Raji (cell line): ENCODE results near the gene CD84.

Source experiments
- POLR2A ChIP-seq: IDR thresholded peaks from 2 replicates; pipeline ENCODE4 v1.6.1; 2011; ENCODE audit warnings: low read depth, low read length, control low read depth; ENCODE audit not compliant: insufficient read depth

CD84 gene

DNA sequence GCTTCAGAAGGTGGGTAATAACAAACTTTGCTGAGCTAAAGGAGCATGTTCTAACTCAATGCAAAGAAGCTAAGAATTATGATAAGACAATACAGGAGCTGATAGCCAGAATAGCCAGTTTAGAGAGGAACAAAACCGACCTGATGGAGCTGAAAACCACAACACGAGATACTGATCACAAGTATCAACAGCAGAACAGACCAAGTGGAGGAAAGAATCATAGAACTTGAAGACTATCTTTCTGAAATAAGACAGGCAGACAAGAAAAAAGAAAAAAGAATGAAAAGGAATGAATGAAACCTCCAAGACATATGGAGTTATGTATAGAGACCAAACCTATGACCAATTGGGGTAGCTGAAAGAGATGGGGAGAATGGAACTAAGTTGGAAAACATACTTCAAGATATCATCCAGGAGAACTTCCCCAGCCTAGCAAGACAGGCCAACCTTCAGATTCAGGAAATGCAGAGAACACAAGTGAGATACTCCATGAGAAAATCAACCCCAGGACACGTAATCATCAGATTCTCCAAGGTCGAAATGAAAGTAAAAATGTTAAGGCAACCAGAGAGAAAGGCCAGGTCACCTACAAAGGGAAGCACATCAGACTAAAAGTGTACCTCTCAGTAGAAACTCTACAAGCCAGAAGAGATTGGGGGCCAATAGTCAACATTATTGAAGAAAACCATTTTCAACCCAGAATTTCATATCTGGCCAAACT is 20.5 kb downstream of the CD84 start:
- TF ChIP-seq POLR2A = no peak

DNA sequence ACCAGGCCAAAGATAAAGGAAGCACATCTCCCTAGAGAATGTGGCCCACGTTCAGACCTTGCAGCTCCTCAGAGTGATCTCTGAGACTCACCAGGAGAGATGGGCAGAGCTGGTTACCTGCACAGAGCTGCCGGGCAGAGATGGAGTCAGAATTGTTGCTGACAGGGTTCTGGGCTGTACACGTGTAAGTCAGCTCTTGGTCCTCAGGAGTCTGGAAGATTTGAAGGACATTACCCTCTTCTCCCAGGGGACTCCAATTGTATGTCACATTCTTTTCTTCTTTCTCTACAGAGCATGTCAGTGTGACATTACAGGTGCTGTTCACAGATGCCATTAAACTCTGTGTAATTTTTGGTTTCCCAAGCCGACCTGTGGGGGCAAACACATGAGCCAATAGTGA is 25.5 kb downstream of the CD84 start:
- no peak for TF ChIP-seq POLR2A

DNA sequence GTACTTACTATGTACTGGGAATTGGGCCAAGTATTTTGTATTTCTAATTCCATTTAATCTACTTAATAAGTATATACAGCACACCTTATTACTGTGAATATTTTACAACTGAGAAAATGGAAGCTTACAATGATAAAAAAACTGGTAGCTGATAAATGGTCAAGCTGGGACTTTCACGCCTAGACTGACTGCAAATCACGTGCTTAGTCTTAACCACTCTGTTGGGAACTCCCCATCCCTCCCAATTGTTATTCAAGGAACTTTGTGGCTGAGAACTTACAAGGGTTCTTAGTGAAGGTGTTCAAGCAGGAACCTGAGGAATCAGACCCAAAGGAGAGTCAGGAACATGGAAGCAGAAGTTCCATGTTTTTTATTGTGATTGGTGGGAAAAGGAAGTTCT is 26.9 kb downstream of the CD84 start:
- TF ChIP-seq POLR2A = no peak

- TF ChIP-seq POLR2A = no peak
These were observed 28.7 kb downstream of the CD84 start for GRCh38 chr1:160550572-160551034.

GRCh38 chr1:160549665-160550006 is 29.7 kb downstream of the CD84 start:
- no peak for TF ChIP-seq POLR2A

DNA sequence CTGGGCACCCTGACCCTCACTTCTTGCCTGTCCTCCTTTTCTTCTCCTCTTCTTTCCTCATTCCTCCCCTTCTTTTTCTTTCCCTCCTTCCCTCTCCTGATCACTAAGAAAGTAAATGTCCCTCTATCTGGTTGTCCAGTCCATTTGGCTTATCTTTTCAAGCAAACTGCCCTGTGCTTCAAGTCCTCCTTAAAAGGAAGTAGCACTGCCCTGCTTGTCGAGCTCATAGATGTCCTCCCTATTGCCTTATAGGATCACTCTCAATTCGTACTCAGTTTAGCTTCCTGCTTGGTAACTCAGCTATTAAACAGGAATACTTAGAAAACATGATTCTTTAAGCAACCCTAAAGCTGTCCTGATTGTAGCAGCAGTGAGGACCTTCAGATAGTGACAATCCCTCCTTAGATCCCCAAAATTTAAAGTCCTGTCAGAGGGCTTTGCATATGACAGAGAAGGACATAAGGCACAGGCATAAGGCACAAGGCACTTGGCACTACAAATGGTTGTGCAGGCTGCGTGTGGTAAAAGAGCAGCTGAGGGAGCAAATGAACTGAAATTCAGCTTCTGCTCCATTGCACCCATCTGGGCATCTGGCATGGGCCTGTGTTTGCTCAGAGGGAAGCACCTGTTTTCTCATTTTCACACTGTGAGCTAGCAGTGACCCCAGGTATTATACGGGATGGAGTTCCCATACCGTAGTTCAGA is 30.2 kb downstream of the CD84 start:
- peak; percentile 46; the same call in 1 of the 2 replicates for TF ChIP-seq POLR2A

GRCh38 chr1:160548183-160548582 is 31.1 kb downstream of the CD84 start:
- TF ChIP-seq POLR2A = no peak

- no peak for TF ChIP-seq POLR2A
These were observed 31.9 kb downstream of the CD84 start for GRCh38 chr1:160547422-160547821.

- TF ChIP-seq POLR2A = no peak
These were observed 32.4 kb downstream of the CD84 start for GRCh38 chr1:160546942-160547341.

DNA sequence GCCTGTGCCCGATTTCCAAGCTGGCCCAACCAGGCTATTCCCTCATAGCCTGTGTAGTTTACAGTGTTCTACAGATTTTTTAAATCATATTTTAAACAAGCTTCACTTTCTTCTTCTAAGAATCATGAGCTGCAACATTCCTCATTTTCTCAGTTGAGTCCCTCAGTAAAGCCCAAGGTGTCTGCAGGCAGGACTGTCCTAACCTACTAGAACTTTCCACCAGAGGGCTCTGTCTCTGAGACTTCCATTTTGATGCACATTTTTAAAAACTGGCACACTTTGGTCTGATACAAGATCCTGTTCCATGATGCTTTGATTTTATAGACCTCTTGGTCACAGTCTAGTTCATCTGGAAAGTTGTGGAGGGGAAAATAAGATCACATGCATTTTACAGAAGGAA is 34.6 kb downstream of the CD84 start:
- no peak for TF ChIP-seq POLR2A

DNA sequence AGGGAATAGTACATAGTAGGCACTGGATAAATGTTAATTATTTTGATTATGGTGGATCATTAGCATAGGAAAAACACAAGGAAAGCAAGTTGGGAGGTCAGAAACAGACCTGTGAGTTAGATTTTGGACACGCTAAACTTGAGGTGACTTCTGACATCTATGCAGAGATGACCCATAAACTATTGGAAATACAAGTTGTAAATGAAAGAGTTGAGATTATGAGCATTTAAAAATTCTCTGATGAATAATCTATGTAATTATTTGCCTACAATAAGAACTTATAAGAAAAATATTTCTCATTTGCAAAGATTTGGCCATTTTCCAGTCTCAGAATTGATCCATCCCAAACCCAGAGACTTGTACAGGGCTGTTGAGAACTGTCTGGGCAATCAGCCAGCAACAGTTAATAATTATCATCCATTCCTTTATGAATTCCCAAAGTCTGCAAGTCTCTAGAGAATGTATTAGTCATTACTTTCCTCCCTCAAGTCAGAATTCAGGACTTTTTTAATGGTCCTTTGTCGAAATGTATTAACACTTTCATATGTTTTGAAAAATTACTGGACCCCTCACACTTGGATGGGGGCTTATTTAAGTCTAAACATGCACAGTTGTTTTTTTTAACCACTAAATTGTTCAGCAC is 36.9 kb downstream of the CD84 start:
- no peak for TF ChIP-seq POLR2A

- TF ChIP-seq POLR2A = no peak
These were observed 37.5 kb downstream of the CD84 start for GRCh38 chr1:160541622-160542302.

DNA sequence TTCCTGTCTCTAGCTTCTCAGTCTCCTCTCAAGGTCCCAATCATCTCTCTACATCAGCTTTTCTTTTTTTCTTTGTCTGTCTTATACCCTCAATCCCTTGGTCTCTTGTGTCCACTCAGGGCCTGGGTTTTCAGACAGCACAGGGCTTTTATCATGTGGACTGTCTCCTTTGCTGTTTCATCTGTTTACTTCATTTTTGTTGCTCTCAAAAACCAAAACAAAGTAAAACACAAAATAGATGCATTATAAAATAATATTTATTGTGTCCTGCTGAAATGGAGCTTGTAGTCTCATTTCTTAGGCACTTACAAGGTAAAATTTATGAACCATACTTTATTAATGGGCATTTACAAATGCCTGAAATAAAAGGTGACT is 38.5 kb downstream of the CD84 start:
- no peak for TF ChIP-seq POLR2A

DNA sequence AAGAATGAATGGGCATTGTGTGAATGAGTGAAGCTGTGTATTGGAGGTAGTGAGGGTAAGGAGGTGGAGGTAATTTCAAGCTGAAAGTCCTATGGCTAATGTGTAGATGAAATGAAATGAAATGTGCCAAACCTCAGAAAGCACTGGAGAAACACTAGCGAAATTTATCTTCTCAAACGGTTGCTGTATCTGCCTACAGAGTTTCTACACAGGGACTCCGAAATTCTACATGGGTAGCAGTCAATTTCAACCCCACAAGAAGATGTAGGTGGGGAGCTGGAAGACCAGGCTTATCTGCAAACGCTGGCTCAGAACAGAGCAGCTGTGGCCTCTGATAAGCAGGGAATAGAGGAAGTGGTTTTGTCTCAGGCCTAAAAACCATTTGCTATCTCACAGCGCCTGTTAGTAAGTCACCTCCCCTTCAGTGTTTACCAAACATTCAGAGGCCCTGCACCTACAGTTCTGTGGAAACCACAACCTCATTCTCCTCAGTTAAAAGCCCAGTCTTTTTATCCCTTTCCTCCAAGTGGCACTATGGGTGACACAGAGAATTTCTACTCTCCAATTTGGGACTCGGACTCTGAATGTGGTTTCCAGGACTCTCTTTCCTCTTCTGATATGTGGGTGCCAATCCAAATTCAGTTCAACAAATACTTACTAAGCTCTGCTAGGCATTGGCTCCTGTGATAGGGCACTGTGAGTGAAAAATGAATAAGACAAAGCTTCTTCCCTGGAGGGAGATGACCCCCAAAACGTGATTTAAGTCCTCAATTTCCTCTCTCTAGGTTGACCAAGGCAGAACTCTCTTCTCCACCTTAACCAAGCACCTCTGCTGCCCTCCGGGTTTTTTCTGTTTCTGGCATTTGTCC is 39.1 kb downstream of the CD84 start:
- peak; percentile 52 for TF ChIP-seq POLR2A

DNA sequence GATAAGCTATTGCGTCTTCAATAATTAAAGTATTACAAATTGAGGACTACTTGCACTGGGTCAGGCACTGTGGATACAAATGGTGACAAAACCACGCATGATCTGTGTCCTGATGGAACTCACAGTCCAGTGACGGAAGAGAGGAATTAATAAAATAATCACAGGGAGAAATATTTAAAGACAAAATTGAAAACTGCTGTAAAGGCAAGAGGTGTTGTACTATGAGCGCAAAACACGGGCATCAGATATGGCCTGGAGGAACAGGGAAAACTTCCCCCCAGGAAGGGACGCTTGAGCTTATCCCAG is 39.7 kb downstream of the CD84 start:
- no peak for TF ChIP-seq POLR2A

GRCh38 chr1:160538985-160539651 is 40.2 kb downstream of the CD84 start:
- TF ChIP-seq POLR2A = no peak
